ENCODE results near the gene ZNRF3.

Gene ZNRF3

GRCh38 chr22:29096736-29097669 lies 213.6 kb downstream of the ZNRF3 start:
- DNase-seq, result no peak

- no peak for DNase-seq
Measured at GRCh38 chr22:29098296-29098695, 214.9 kb downstream of the ZNRF3 start.

- DNase-seq, result no peak
Measured at GRCh38 chr22:29102300-29102699, 218.9 kb downstream of the ZNRF3 start.

GRCh38 chr22:29103121-29103520 lies 219.7 kb downstream of the ZNRF3 start:
- DNase-seq, result no peak

GRCh38 chr22:29105468-29105867 lies 222.1 kb downstream of the ZNRF3 start:
- DNase-seq, result no peak

- DNase-seq, result no peak
Measured at GRCh38 chr22:29106839-29107238, 223.5 kb downstream of the ZNRF3 start.

All from central memory CD4-positive, alpha-beta T cell (primary cell).